Measurements from ENCODE around the gene KATNB1. TPM values are rescaled to one million over a fixed set of nuclear protein-coding genes. Genes with fewer than 3 reads are reported as not detected.

Gene KATNB1
- total and polyA plus RNA-seq, 12 donors, result 9.0 to 15.1 (median 11.0) TPM

DNA sequence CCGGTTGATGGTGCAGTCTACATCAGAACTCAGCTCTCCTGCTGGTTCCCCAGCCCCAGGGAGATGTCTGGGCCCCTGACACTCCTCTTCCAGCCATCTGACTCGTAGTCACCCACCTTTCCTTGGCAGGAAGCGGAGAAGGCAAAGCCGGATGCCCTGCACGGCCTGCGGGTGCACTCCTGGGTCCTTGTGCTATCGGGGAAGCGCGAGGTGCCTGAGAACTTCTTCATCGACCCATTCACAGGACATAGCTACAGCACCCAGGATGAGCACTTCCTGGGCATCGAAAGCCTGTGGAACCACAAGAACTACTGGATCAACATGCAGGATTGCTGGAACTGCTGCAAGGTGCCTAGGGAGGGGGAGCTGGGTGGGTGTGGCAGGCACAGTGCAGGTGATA, 28.2 kb upstream of the KATNB1 start:
- Histone ChIP-seq H3K4me1 (no peaks in the 10 kb centered on the region), H3K9me3 (no peaks in the 10 kb centered on the region), H3K27me3 (no peaks in the 10 kb centered on the region), H3K27ac (no peak overlapping the region), H3K36me3 (no peaks in the 10 kb centered on the region), H3K4me3 (no peak overlapping the region)
- intact Hi-C loops (cut with DNase I), result no loop called here
- WGBS, 2 donors, result 86 to 90% methylated on average over 11 of the region's 11 CpGs
- no peak for ATAC-seq
- TF ChIP-seq CTCF (IDR thresholded peaks at IDR 0.05), result no peak
- no peak for DNase-seq

DNA sequence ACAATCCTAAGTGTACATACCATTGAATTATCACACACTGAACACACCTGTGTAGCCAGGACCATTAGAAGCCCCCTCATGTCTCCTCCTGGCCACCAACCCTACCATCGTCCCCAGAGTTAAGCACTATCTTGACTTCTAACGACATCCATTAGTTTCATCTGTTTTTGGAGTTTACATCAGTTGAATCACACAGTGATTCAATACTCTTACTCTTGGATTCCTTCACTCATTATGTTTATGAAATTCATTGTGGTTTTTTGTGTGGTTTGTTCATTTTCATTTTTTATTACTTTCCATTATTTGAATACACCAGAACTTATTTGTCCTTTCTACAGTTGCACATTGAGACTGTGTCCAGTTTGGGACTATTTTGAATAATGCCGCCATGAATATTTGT, 27.4 kb upstream of the KATNB1 start:
- no peaks in the 10 kb centered on the region for H3K4me1 ChIP-seq
- H3K4me3 ChIP-seq, result no peak overlapping the region
- WGBS, 2 donors, result 88 to 91% methylated on average over 3 of the region's 3 CpGs
- ATAC-seq (no peak), DNase-seq (no peak)
- intact Hi-C loops (cut with DNase I), result no loop called here
- H3K9me3 ChIP-seq, result no peaks in the 10 kb centered on the region
- no peak overlapping the region for H3K27ac ChIP-seq
- H3K27me3 ChIP-seq, result no peaks in the 10 kb centered on the region
- no peak for TF ChIP-seq CTCF (IDR thresholded peaks at IDR 0.05)
- no peaks in the 10 kb centered on the region for H3K36me3 ChIP-seq

DNA sequence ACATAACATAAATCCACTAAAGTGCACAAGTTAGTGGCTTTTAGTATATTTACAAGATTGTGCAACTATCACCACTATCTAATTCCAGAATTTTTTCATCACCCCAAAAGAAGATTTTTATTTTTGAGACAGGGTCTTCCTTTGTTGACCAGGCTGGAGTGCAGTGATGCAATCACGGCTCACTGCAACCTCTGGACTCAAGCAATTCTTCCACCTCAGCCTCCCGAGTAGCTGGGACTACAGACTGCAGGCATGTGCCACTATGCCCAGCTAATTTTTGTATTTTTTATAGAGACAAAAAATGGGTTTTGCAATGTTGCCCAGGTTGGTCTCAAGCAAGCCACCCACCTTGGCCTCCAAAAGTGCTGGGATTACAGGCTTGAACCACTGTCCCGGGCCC, 25.9 kb upstream of the KATNB1 start:
- Histone ChIP-seq H3K4me1 (no peaks in the 10 kb centered on the region), H3K27ac (no peak overlapping the region), H3K9me3 (no peaks in the 10 kb centered on the region), H3K27me3 (peaks cover 0 to 3% (median 0%) of the 10 kb centered on the region in 7 donors), H3K36me3 (no peaks in the 10 kb centered on the region), H3K4me3 (no peak overlapping the region)
- DNase-seq (no peak), ATAC-seq (no peak)
- intact Hi-C loops (cut with DNase I), result loop anchor here in 1 of 10 donors (10.0 kb wide), 2 partner anchors 55 to 105 kb away; no protein-coding TSS in a partner anchor
- no peak for TF ChIP-seq CTCF (IDR thresholded peaks at IDR 0.05)
- WGBS, 2 donors, result 92% methylated on average over 3 of the region's 3 CpGs

GRCh38 chr16:57711346-57711745, 24.2 kb upstream of the KATNB1 start:
- Histone ChIP-seq H3K36me3 (no peaks in the 10 kb centered on the region), H3K4me1 (no peaks in the 10 kb centered on the region), H3K4me3 (no peak overlapping the region), H3K9me3 (no peaks in the 10 kb centered on the region), H3K27ac (no peak overlapping the region), H3K27me3 (peaks cover 0 to 11% (median 0%) of the 10 kb centered on the region in 7 donors)
- no peak for ATAC-seq
- no peak for DNase-seq
- WGBS, 2 donors, result 82 to 91% methylated on average over 5 of the region's 5 CpGs
- TF ChIP-seq CTCF (IDR thresholded peaks at IDR 0.05), result no peak
- intact Hi-C loops (cut with DNase I), result loop anchor here in 1 of 10 donors (10.0 kb wide), 2 partner anchors 57 to 107 kb away; no protein-coding TSS in a partner anchor
